GM11168 (cell line): ENCODE measurements around the gene CFAP210.

Experiments
- in situ Hi-C: fragments of 300-500 bp; cut with MboI; formaldehyde crosslinking; loops from one replicate; pipeline ENCODE4 v1.12.0; 2022; ENCODE audit warnings: low sequenced_read_pairs; ENCODE audit not compliant: unreplicated experiment

Gene CFAP210, protein sequence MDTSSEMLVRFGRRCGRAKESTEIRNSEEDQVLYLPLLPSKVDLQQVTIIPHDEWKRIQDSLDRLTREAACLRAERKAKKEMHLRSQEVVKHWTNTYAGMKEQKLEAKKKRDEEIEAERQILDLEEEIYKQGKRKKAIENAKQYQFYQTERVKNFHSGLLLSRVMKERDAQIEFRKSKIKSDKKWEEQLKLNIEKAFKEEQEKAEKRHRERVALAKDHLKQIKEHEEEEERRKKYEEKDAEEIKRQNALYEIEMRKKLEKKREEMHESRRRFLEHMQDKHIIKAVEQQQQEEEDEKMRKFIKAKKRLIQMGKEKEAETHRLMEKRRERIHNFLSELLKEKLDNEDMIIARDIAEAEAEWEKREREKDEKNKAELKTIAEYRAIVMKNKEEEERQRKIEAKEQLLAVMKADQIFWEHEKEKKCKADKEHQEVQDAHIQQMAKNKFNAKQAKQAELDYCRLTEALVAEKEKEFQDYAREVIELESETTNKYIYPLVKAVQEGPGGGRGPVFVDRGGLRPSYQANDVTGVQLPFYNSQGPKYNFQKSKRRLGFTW

DNA sequence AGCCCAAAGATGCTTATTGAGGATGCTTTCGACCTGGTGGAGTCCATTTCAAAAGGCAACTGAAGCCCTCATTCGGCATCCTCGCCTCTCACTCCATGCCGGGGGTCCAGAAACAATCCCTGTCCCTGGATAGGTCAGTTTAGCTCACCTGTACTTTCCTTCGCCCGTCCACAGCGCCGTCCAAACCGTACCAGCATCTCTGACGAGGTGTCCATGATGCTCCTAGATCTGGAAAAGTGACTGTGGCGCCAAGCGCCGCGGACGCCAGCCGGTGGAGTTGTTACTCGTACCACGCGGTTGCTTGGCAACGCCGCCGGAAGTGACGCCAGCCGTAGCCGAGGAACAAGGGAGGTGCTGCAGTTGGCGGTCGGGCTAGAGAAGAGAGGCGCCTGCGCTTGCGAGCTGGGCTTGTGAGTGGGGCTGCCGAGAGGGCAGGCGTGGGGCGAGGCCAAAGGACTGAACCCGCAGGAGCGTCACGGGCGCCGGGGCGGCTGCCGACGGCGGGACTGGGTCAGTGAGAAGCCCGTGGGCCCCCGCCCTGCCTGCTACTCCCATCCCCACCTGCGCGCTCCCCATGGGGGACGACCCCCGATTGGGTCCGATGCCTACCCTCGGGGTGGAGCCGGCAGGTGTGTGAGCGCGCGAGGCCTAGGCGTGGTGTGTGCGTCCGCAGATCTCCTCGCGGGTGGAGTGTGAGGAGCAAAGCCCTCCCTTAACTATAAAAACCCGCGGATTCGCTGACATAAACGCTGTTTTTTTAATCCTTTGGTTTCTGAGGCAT is at the start of gene CFAP210, which contains the start of gene PHOSPHO2:
Gene CFAP210, minus strand, starts transcription at position 293 of the 781 bp plus-strand sequence. Its CDS starts 78 bp downstream, at position 215.
Gene PHOSPHO2, plus strand, starts transcription at position 357 of the 781 bp plus-strand sequence. CDS start 6,503 bp downstream, outside the sequence.
- in situ Hi-C loops = no loop called here

DNA sequence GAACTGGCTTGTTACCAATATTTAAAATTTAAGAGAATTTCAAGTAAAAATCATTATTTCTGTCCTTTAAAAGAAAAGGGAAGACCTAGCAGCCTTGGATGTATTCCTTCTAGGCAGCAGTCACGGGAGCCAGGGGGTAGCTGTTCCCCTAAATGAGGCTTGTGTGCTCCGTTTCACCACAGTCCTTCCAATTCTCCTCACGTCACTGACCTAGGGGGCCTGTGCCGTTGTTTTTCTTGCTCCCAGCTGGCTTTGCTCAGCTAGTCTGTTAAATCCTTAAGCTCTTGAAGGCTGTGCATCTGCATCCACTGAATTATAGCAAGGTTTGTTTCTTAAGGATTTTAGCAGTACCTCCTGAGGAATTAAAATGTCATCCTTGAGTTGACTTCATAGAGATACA is 49.3 kb upstream of the CFAP210 start:
- in situ Hi-C loops = no loop called here

DNA sequence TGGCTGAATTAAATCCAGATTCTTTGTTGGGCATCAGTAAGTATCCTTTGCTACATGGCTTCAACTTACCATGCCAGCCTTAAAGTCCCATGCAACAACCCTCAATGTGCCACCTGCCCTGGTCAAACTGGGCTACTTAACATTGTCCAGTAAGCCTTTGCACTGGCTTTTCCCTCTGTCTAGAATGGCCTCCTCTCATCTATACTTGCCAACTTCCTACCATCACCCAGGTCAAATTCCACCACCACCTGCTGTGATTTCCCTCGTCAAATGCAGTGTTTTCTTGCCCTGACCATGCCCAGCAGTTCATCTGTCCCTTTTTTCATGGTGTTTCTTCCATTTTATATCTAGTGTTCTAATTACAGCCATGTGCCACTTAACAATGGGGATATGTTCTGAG is 45.1 kb upstream of the CFAP210 start:
- in situ Hi-C loops = no loop called here

DNA sequence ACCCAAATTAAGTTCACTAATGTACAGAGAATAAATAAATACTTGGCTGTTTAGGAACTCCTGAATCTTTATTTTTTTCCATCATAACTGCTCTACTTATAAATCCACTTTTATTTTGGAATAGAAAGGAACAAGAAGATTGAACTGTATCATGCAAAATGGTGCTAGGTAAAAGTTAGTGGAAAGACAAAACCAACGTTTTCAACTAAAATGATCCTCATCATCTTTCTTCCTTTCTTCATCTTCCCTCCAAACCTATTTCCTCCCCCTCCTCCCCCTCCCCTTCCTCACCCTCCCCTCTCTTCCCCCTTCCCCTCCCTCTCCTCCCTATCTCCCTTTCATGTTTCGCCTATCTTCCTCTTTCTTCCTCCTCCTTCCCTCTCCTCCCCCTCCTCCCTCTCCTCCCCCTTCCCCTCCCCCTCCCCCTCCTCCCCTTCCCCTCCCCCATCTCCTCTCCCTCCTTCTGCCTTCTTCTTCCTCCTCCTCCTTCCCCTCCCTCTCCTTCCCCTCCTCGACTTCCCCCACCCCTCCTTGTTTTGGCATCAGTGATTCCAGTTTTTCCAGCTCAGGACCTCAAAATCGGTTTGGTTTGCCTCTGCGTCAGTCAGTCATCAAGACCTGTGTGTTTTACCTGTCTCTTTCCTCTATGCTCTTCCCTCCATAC is 44.5 kb upstream of the CFAP210 start:
- in situ Hi-C loops = no loop called here

DNA sequence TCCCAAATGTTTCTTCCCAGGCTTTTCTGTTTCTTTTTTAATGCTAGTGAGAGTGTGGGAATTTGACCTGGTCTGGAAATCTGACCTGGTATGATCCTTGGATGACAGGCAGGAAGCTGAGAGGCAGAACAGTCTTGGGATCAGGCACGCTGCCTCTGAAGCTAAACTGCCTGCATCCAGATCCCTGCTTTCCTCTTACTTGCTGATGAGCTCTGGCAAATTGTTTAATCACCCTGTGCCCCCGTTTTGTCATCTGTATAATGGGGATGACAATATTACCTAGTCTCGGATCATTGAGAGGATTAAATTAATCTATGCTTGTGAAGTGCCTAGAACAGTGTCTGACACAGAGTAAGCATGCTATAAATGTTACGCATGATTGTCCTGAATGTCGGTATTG is 42.7 kb upstream of the CFAP210 start:
- in situ Hi-C loops = no loop called here

DNA sequence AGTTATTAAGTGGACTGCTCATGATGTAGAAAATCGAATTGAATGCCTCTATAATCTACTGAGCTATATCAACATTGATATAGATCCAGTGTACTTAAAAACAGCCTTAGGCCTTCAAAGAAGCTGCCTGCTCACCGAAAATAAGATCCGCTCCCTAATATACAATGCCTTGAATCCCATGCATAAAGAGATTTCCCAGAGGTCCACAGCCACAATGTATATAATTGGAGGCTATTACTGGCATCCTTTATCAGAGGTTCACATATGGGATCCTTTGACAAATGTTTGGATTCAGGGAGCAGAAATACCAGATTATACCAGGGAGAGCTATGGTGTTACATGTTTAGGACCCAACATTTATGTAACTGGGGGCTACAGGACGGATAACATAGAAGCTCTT is 41.4 kb upstream of the CFAP210 start:
- in situ Hi-C loops = no loop called here

GRCh38 chr2:169734169-169734847 is 40.1 kb upstream of the CFAP210 start:
- in situ Hi-C loops = no loop called here

DNA sequence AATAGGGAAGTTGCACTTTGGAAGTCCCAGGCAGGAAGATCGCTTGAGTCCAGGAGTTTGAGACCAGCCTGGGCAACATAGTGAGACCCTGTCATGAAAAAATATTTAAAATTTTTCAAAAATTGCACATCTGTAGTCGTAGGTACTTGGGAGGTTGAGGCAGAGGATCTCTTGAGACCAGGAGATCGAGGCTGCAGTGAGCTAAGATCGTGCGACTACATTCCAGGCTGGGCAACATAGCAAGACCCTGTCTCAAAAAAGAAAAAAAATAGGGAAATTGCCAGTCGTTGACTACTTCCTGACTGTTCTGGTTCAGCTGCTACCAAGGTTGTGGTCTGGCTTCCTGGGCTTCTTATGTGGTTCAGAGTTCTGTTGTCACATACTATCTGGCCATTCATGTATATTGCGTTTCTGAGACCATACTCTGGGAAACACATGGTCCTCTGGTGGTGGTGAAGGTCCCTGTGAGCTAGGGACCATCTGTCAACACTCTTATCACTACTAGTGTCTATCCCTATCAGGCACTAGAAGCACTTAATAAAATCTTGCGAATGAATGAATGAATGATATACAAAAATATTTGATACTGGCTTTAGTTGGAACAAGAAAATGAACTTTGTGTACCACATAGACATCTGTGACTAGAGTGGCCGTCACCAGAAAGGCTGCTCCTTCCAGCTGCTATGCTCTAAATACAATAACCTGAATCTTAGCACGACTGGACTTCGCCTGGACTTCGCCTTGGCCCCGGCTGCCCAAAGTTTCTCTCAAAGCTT is 38.6 kb upstream of the CFAP210 start:
- in situ Hi-C loops = no loop called here

DNA sequence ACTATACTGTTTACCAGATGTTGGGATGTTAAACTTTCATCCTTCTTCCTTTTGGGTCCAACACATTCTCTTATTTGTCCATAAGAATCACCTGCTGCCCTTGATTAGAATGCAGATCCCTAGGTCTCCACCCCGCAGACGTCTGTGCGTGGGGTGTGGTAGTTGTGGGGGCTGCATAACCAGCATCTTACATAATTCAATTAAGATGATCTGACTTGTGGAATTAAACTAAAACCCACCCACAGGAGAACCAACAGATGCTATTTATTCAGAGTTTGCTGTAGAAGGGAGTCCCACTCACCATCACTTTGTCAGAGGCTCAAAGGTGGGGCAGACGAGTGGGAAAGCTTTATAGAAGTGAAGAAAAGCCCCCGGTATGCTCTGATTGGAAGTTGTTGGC is 37.9 kb upstream of the CFAP210 start:
- in situ Hi-C loops = no loop called here

DNA sequence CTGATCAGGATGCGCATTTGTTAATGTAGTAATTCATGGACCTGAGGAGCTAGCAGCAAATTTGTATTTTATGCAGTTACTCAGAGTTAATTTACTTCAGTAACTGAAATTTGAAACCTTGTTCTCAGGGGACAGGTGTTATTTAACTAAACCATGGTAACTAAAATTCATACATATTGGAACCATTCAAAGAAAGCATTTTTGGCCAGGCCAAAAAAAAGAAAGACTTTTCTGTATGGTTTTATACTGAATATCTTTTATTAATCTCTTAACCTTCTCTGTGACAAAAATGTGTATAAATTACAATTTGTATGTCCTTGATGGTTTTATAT is 35.0 kb upstream of the CFAP210 start:
- in situ Hi-C loops = no loop called here

DNA sequence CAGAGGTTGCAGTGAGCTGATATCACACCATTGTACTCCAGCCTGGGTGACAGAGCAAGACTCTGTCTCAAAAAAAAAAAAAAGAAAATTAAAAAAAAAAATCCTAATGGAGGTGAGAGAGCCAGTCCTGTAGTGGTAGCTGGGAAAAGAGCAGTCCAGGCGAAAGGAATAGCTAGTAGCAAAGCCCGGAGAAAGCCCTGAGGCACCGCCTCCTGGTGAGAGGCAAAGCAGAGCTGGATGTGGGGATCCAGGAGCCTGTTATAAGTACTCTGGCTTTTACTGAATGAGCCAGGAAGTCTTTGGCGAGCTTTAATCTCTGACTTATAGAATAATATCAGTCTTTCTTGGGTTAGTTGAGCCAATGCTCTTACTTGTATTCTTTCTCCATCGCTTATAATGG is 32.9 kb upstream of the CFAP210 start:
- in situ Hi-C loops = no loop called here

DNA sequence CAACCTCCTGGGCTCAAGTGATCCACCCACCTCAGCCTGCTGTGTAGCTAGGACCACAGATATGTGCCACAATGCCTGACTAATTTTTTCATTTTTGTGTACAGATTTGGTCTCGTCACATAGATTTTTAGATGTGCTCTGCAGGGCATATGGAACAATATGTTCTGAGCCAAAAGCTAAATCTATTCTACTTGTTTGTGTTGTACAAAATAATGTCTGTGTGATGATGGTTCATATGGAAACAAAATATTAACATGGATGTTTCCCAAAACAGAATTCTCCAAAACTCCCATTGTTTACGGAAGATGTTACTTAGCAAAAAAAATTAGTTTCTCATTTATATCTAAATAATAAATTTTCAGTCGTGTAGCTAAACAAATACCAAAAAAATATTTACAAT is 26.8 kb upstream of the CFAP210 start:
- in situ Hi-C loops = no loop called here

DNA sequence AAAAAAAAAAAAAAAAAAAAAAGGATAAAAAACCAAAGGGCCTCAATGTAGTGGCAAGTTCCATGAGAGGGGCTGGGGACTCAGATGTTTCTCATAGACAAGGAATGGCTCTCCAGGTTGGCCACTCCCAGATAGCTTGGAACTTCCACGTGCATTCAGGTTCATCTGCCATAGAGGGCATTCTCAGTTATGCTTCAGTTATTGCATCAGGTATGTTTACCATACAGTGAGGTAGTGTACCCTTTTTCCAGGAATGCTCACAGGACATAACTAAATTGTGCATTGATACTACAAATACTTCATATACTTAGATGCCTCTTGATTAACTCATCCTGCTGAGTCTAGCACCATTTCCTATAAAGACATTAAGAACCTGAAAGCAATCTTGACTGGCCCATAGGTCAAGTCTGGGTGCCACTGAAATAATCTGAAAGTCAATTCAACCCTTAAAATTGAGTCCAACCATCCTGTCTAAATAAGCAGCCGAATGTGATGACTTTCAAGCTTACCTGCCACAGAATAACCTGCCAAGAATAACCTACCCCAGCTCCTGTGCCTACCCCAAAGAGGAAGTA is 24.8 kb upstream of the CFAP210 start:
- in situ Hi-C loops = no loop called here

DNA sequence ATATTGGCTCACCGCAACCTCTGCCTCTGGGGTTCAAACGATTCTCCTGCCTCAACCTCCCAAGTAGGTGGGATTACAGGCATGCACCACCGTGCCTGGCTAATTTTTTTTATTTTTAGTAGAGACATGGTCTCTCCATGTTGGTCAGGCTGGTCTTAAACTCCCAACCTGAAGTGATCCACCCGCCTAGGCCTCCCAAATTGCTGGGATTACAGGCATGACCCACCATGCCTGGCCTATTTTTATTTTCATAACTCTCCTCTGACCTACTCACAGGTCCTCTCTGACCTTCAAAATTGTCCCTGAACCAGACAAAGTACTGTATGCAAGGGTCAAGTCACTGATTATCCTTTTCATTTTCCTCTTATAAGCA is 23.5 kb upstream of the CFAP210 start:
- in situ Hi-C loops = no loop called here

GRCh38 chr2:169716938-169717690 is 22.9 kb upstream of the CFAP210 start:
- in situ Hi-C loops = no loop called here

GRCh38 chr2:169716238-169716886 is 22.2 kb upstream of the CFAP210 start:
- in situ Hi-C loops = no loop called here

DNA sequence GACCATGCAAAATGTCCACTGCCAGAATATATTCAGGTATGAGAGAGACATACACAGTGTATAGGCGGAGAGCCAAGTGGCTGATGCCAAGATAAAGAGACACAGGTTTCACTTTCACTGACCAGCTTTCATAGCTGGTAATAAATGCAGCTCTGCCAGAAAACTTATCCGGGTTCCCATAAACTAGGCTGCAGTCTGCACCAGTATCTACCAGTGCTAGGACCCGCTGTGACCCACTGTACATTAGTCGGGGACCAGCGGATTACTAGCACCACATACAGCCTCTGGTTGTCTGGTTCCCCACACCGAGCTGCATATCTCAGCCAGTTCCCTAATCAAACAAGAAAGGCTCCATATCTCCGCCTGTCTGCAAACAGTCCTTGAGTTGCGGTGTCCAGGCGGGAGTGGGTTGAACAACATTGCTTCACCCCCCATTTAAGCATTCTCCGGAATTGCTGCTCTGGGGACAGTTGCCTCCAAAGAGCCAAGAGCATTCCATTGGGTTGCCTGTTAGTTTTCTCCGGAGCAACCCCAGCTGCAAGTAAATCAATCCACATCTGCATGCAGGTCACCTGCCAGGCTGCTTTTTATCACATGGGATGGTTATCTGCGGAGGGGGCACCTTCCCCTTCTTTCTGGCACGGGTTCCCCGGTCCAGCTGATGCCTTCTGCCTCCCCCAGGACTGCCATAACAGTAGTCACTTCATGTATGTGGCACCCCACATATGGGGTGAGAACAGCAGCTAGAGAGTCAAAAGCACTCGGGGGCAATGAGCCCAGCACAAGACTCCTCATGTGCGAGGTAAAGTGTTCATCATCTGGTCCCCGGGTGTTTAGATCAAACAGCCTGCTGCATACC is 21.4 kb upstream of the CFAP210 start:
- in situ Hi-C loops = no loop called here
